Activated naive CD4-positive, alpha-beta T cell treated with anti-CD3 and anti-CD28 coated beads, Interleukin-2, amount 50 U/mL, for 72 hours (primary cell): Measurements from ENCODE around the gene OR10G7. TPM values are rescaled to one million over a fixed set of nuclear protein-coding genes. Genes with fewer than 3 reads are reported as not detected.
A peak's percentile ranks its signal among the peaks of the same experiment; 100 is the strongest.

Experiments
- ATAC-seq, 2 donors: fragments of 150-1000 bp; cut with Tn5 transposase; 2 replicates each; pipeline ENCODE4 v1.10.0; 2021; ENCODE audit warnings: mild to moderate bottlenecking in 2 of 2, moderate library complexity in 2 of 2
- DNase-seq, 2 donors: peaks; one replicate each; pipeline ENCODE4 v3.0.0; 2021 to 2022; ENCODE audit warnings: low spot score in 2 of 2
- H3K27ac Mint-ChIP-seq, 2 donors: one replicate each; pipeline ENCODE4 v1.8.0; 2022; ENCODE audit warnings: mild to moderate bottlenecking in 2 of 2, mixed read lengths in 2 of 2
- H3K36me3 Mint-ChIP-seq, 2 donors: one replicate each; pipeline ENCODE4 v1.8.0; 2022; ENCODE audit warnings: mixed read lengths in 2 of 2
- H3K9me3 Mint-ChIP-seq, 2 donors: one replicate each; pipeline ENCODE4 v1.8.0; 2022; ENCODE audit warnings: mixed read lengths in 2 of 2
- total RNA-seq, 2 donors: library from RNA; stranded (reverse); gene quantifications; one replicate each; pipeline ENCODE4 v1.2.3, GENCODE V29; 2022

The OR10G7 gene
- total RNA-seq, result not detected

- Mint-ChIP-seq H3K9me3 (no peaks in the 10 kb centered on the region), H3K27ac (no peak within 1 kb of the TSS), H3K36me3 (no peaks in the 10 kb centered on the region)
- ATAC-seq (no peak), DNase-seq (no peak)
Measured at GRCh38 chr11:124041254-124041653, at the start of gene OR10G7. TSS of gene OR10G7 (minus strand) at chr11:124041325. CDS start at chr11:124039001, 2,324 bp downstream.

GRCh38 chr11:124085997-124086846 is 45.1 kb upstream of the OR10G7 start:
- DNase-seq, result no peak
- Mint-ChIP-seq H3K27ac (no peak overlapping the region), H3K36me3 (no peaks in the 10 kb centered on the region), H3K9me3 (no peaks in the 10 kb centered on the region)
- ATAC-seq, result no peak

- Mint-ChIP-seq H3K9me3 (no peaks in the 10 kb centered on the region), H3K27ac (no peak overlapping the region), H3K36me3 (no peaks in the 10 kb centered on the region)
- no peak for DNase-seq
- no peak for ATAC-seq
Measured at GRCh38 chr11:124085583-124085982, 44.5 kb upstream of the OR10G7 start.

- DNase-seq (no peak), ATAC-seq (no peak)
- H3K36me3 Mint-ChIP-seq, result no peaks in the 10 kb centered on the region
- H3K9me3 Mint-ChIP-seq, result no peaks in the 10 kb centered on the region
- H3K27ac Mint-ChIP-seq, result no peak overlapping the region
Measured at GRCh38 chr11:124082371-124082770, 41.2 kb upstream of the OR10G7 start.

- ATAC-seq, result no peak
- H3K27ac Mint-ChIP-seq, result no peak overlapping the region
- no peak for DNase-seq
- H3K36me3 Mint-ChIP-seq, result no peaks in the 10 kb centered on the region
- no peaks in the 10 kb centered on the region for H3K9me3 Mint-ChIP-seq
Measured at GRCh38 chr11:124081483-124081882, 40.4 kb upstream of the OR10G7 start.

GRCh38 chr11:124080327-124081001 is 39.3 kb upstream of the OR10G7 start:
- no peak for ATAC-seq
- no peaks in the 10 kb centered on the region for H3K36me3 Mint-ChIP-seq
- no peak for DNase-seq
- no peaks in the 10 kb centered on the region for H3K9me3 Mint-ChIP-seq
- H3K27ac Mint-ChIP-seq, result no peak overlapping the region

- no peak for ATAC-seq
- no peak for DNase-seq
- Mint-ChIP-seq H3K9me3 (no peaks in the 10 kb centered on the region), H3K36me3 (no peaks in the 10 kb centered on the region), H3K27ac (no peak overlapping the region)
Measured at GRCh38 chr11:124079631-124080326, 38.7 kb upstream of the OR10G7 start.

GRCh38 chr11:124078591-124078990 is 37.5 kb upstream of the OR10G7 start:
- H3K36me3 Mint-ChIP-seq, result no peaks in the 10 kb centered on the region
- no peak overlapping the region for H3K27ac Mint-ChIP-seq
- no peaks in the 10 kb centered on the region for H3K9me3 Mint-ChIP-seq
- ATAC-seq, result no peak
- DNase-seq, result no peak

GRCh38 chr11:124077266-124077665 is 36.1 kb upstream of the OR10G7 start:
- no peaks in the 10 kb centered on the region for H3K36me3 Mint-ChIP-seq
- ATAC-seq (no peak), DNase-seq (no peak)
- H3K9me3 Mint-ChIP-seq, result no peaks in the 10 kb centered on the region
- H3K27ac Mint-ChIP-seq, result no peak overlapping the region

- no peaks in the 10 kb centered on the region for H3K9me3 Mint-ChIP-seq
- DNase-seq, result no peak
- peak; percentile 29 to 67 for ATAC-seq
- no peaks in the 10 kb centered on the region for H3K36me3 Mint-ChIP-seq
- no peak overlapping the region for H3K27ac Mint-ChIP-seq
Measured at GRCh38 chr11:124075841-124076651, 34.9 kb upstream of the OR10G7 start.

- H3K27ac Mint-ChIP-seq, result no peak overlapping the region
Measured at GRCh38 chr11:124075492-124075840, 34.3 kb upstream of the OR10G7 start.

GRCh38 chr11:124074554-124074953 is 33.4 kb upstream of the OR10G7 start:
- no peaks in the 10 kb centered on the region for H3K36me3 Mint-ChIP-seq
- no peak for DNase-seq
- no peak for ATAC-seq
- no peaks in the 10 kb centered on the region for H3K9me3 Mint-ChIP-seq
- no peak overlapping the region for H3K27ac Mint-ChIP-seq

More at GRCh38 chr11:124075492-124075840, 34.3 kb upstream of the OR10G7 start:
- no peaks in the 10 kb centered on the region for H3K9me3 Mint-ChIP-seq
- DNase-seq, result no peak
- no peak for ATAC-seq
- H3K36me3 Mint-ChIP-seq, result no peaks in the 10 kb centered on the region

GRCh38 chr11:124072147-124072546 is 31.0 kb upstream of the OR10G7 start:
- DNase-seq, result no peak
- no peak for ATAC-seq
- Mint-ChIP-seq H3K36me3 (no peaks in the 10 kb centered on the region), H3K9me3 (no peaks in the 10 kb centered on the region), H3K27ac (no peak overlapping the region)

- DNase-seq (no peak), ATAC-seq (no peak)
- Mint-ChIP-seq H3K9me3 (no peaks in the 10 kb centered on the region), H3K36me3 (no peaks in the 10 kb centered on the region), H3K27ac (no peak overlapping the region)
Measured at GRCh38 chr11:124071623-124071948, 30.5 kb upstream of the OR10G7 start.

- Mint-ChIP-seq H3K9me3 (no peaks in the 10 kb centered on the region), H3K27ac (no peak overlapping the region), H3K36me3 (no peaks in the 10 kb centered on the region)
- peak in 1 of 2 donors; percentile 61 for DNase-seq
- peak; percentile 39 to 53 for ATAC-seq
Measured at GRCh38 chr11:124070915-124071622, 29.9 kb upstream of the OR10G7 start.
